SK-N-SH treated with all-trans-retinoic acid at 6 μM for 48 hours (cell line): ENCODE data around the gene PRKCE.

Experiments
- CSDC2 ChIP-seq: fragments of 250-450 bp; sonication (Bioruptor Pico); IDR thresholded peaks from 2 replicates; pipeline ENCODE4 v1.5.0; 2020; ENCODE audit warnings: mild to moderate bottlenecking, moderate library complexity
- ESRRG ChIP-seq: fragments of 250-450 bp; sonication (Bioruptor Pico); IDR thresholded peaks from 2 replicates; pipeline ENCODE4 v1.6.1; 2021; ENCODE audit warnings: mild to moderate bottlenecking
- ISL1 ChIP-seq: fragments of 250-450 bp; sonication (Bioruptor Pico); IDR thresholded peaks from 2 replicates; pipeline ENCODE4 v2.1.2; 2022; ENCODE audit warnings: mild to moderate bottlenecking, moderate library complexity
- PATZ1 ChIP-seq: fragments of 250-450 bp; sonication (Bioruptor Pico); IDR thresholded peaks from 2 replicates; pipeline ENCODE4 v1.8.0; 2020; ENCODE audit warnings: mild to moderate bottlenecking, moderate library complexity, borderline replicate concordance
- SNAI2 ChIP-seq: fragments of 250-450 bp; sonication (Bioruptor Pico); IDR thresholded peaks from 2 replicates; pipeline ENCODE4 v1.5.0; 2020; ENCODE audit warnings: mild to moderate bottlenecking, moderate library complexity
- TOX ChIP-seq: fragments of 250-450 bp; sonication (Bioruptor Pico); IDR thresholded peaks from 2 replicates; pipeline ENCODE4 v1.8.0; 2021; ENCODE audit warnings: mild to moderate bottlenecking, moderate library complexity, borderline replicate concordance
- TSHZ2 ChIP-seq: fragments of 250-450 bp; sonication (Bioruptor Pico); IDR thresholded peaks from 2 replicates; pipeline ENCODE4 v1.5.0; 2020; ENCODE audit warnings: mild to moderate bottlenecking, moderate library complexity
- ZC3H10 ChIP-seq: fragments of 250-450 bp; sonication (Bioruptor Pico); IDR thresholded peaks from 2 replicates; pipeline ENCODE4 v1.5.1; 2021; ENCODE audit warnings: mild to moderate bottlenecking, moderate library complexity
- ZFP3 ChIP-seq: fragments of 250-450 bp; sonication (Bioruptor Pico); IDR thresholded peaks from 2 replicates; pipeline ENCODE4 v1.5.0; 2020; ENCODE audit warnings: mild to moderate bottlenecking, moderate library complexity
- ZFP30 ChIP-seq: fragments of 450-650 bp; formaldehyde crosslinking; IDR thresholded peaks from 2 replicates; pipeline ENCODE4 v1.5.0; 2022; ENCODE audit warnings: mild to moderate bottlenecking, moderate library complexity
- ZNF70 ChIP-seq: fragments of 450-650 bp; formaldehyde crosslinking; IDR thresholded peaks from 2 replicates; pipeline ENCODE4 v1.5.0; 2020; ENCODE audit warnings: mild to moderate bottlenecking, moderate library complexity

GRCh38 chr2:46193356-46193755 lies 541.9 kb downstream of the PRKCE start:
- TF ChIP-seq ZC3H10 (CRISPR knock-in tag) (no peak), PATZ1 (no peak), CSDC2 (CRISPR knock-in tag) (no peak), ESRRG (CRISPR knock-in tag) (no peak), TOX (CRISPR knock-in tag) (no peak), SNAI2 (CRISPR knock-in tag) (no peak), ISL1 (no peak), TSHZ2 (no peak), ZFP30 (CRISPR knock-in tag) (no peak), ZNF70 (CRISPR knock-in tag) (no peak), ZFP3 (CRISPR knock-in tag) (no peak)
